SJSA1 (cell line): Measurements from ENCODE around the gene SPOCK3. TPM values are rescaled to one million over a fixed set of nuclear protein-coding genes. Genes with fewer than 3 reads are reported as not detected.
"Not testable (repeated sequence)": the region's sequence is repeated elsewhere in the genome, so short reads cannot be mapped to it uniquely, and the experiment has no call there.

Experiments used
- DNase-seq, 2 experiments: peaks; one replicate each; pipeline ENCODE4 v3.0.0-alpha.2; 2015 to 2020; ENCODE audit warnings: low spot score in 2 of 2, low read depth in 1 of 2
- H3K27ac ChIP-seq: fragments of 250-450 bp; sonication (Bioruptor Pico); 2 replicates; pipeline ENCODE4 v1.5.1; 2020; ENCODE audit warnings: mild to moderate bottlenecking, moderate library complexity
- H3K27me3 ChIP-seq: fragments of 250-450 bp; sonication (Bioruptor Pico); replicated peaks from 2 replicates; pipeline ENCODE4 v1.5.1; 2020; ENCODE audit warnings: mild to moderate bottlenecking, moderate library complexity
- H3K36me3 ChIP-seq: fragments of 250-450 bp; sonication (Bioruptor Pico); 2 replicates; pipeline ENCODE4 v1.5.1; 2020; ENCODE audit warnings: mild to moderate bottlenecking
- H3K4me1 ChIP-seq: fragments of 250-450 bp; sonication (Bioruptor Pico); replicated peaks from 2 replicates; pipeline ENCODE4 v1.6.1; 2021; ENCODE audit warnings: mild to moderate bottlenecking
- H3K4me3 ChIP-seq: fragments of 250-450 bp; sonication (Bioruptor Pico); 2 replicates; pipeline ENCODE4 v1.5.1; 2020; ENCODE audit warnings: mild to moderate bottlenecking
- H3K9me3 ChIP-seq: fragments of 250-450 bp; sonication (Bioruptor Pico); replicated peaks from 2 replicates; pipeline ENCODE4 v1.5.1; 2020; ENCODE audit warnings: mild to moderate bottlenecking
- total RNA-seq: library from RNA; depleted of rRNA; stranded (reverse); fragments of >200 nt; shearing (Covaris generic); gene quantifications from 2 replicates; pipeline ENCODE4 v1.2.3, GENCODE V29; 2014

The SPOCK3 gene
- total RNA-seq, 1 experiment from 2014 or later: not detected

DNA sequence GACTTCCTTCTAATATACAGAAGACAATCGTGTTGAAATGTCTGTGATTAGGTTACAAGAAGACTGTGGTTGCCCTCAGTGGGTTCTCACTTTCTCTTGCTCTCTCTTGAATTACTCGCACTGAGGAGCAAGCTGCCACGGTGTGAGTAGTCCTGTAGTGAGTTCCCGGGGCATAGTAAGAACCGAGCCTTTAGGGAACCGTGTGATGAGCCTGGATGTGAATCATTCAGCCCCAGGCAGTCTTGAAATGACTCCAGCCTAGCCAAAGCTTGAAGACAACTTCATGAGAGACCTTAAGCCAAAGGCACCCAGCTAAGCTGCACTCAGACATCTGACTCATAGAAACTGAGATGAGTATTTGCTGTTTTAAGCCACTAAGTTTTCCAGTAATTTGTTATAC is 292.7 kb downstream of the SPOCK3 start:
- no peak for DNase-seq
- H3K4me1 ChIP-seq: no peaks in the 10 kb centered on the region

DNA sequence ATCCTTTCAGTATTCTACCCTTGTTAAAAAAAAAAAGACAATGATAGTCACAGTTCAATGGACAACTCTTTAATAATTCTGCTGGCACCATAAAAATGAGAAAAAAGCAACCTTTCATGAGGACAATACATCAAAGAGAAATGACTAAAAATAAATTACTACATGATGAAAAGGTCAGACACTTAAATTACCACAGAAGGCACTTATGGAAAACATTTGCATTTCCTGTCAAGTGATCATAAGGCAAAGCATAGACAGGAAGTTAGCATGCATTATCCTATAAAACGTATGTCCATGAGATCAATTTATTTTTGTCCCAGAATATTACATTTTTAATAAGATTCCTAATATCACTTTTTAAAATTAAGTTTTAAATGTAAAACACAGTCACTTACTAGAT is 303.8 kb downstream of the SPOCK3 start:
- Histone ChIP-seq H3K27me3 (no peaks in the 10 kb centered on the region), H3K4me3 (no peak overlapping the region), H3K36me3 (no peaks in the 10 kb centered on the region), H3K27ac (no peak overlapping the region), H3K9me3 (no peaks in the 10 kb centered on the region), H3K4me1 (no peaks in the 10 kb centered on the region)
- no peak for DNase-seq

More for the DNA sequence above, 292.7 kb downstream of the SPOCK3 start:
- Histone ChIP-seq H3K27me3 (no peaks in the 10 kb centered on the region), H3K36me3 (no peaks in the 10 kb centered on the region), H3K27ac (no peak overlapping the region), H3K9me3 (no peaks in the 10 kb centered on the region), H3K4me3 (no peak overlapping the region)

DNA sequence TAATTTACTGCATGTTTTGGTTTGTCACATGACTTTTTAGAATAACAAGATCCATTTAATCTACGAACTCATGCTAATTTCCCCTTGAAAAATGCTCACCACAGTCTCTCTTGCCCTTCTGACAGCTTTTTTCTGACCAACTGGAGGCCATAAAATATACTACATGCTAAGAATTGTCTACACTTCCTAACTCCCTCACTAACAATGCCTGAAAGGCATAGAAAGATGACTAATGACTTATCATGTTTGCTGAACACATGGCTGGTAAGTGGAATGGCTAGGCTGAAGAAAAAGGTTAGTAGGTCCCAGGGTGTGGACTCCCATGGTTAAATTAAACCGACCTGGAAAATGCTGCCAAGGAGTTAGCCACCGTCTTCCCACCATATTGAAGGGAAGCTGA is 309.9 kb downstream of the SPOCK3 start:
- Histone ChIP-seq H3K9me3 (no peaks in the 10 kb centered on the region), H3K4me3 (no peak overlapping the region), H3K27me3 (no peaks in the 10 kb centered on the region), H3K4me1 (no peaks in the 10 kb centered on the region), H3K27ac (no peak overlapping the region), H3K36me3 (no peaks in the 10 kb centered on the region)
- no peak for DNase-seq

DNA sequence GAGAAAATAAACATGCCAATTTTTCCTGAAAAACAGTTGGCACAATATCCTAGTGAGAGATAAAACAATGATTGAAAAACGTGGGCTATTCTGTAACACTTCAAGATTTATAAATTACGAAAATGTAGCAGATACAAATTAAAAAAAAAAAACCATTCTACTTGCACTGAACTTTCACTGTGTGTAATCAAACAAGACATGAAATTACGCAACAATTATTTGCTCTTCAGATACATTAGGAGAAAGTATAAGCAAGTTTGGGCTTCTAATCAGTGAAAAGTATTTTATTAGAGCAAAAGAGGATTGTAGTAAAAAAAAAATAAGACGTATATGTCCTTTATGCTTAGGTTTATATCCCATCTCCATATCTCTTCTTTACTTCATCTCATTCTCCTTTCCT is 320.4 kb downstream of the SPOCK3 start:
- no peak overlapping the region for H3K27ac ChIP-seq
- H3K4me1 ChIP-seq: no peaks in the 10 kb centered on the region
- no peaks in the 10 kb centered on the region for H3K36me3 ChIP-seq
- no peak for DNase-seq
- no peaks in the 10 kb centered on the region for H3K9me3 ChIP-seq
- no peak overlapping the region for H3K4me3 ChIP-seq
- no peaks in the 10 kb centered on the region for H3K27me3 ChIP-seq

DNA sequence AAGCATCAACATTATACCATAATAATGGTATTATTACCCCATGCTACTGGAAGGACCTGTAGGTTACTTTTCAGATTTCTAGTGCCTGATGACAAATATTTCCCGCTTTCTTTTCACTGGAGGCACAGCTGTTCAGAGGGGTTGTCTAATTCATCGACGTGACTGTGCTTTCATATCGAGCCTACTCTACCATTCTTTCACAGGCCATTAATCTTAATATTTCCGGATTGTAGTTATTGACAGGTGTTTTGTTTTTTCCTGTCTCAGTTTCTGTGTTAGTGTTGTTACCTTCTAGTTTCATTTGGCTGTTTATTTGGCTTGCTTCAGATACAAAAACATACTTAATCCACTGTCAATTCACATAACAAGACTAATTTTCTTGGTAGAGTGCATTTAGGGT is 330.9 kb downstream of the SPOCK3 start:
- no peak overlapping the region for H3K4me3 ChIP-seq
- H3K27ac ChIP-seq: no peak overlapping the region
- no peak for DNase-seq
- H3K27me3 ChIP-seq: no peaks in the 10 kb centered on the region
- H3K9me3 ChIP-seq: no peaks in the 10 kb centered on the region
- H3K36me3 ChIP-seq: no peaks in the 10 kb centered on the region
- no peaks in the 10 kb centered on the region for H3K4me1 ChIP-seq

DNA sequence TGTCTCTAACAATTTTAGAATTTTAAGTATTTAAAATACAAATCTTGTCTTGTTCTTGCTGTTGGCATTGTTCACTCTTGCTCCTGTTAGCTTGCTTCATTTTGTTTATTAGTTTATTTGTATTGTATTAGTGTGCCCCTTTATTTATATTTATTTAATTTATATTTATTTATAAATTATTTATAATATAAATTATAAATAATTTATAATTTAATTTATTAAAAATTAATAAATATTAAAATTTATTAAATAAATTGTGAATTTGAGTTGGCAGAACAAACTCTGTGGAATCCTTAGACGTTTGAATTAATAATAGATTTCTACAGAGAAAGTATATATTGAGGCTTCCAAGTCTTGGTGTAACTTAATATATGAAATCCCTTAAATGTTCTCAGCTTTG is 331.4 kb downstream of the SPOCK3 start:
- no peaks in the 10 kb centered on the region for H3K9me3 ChIP-seq
- H3K27me3 ChIP-seq: no peaks in the 10 kb centered on the region
- no peaks in the 10 kb centered on the region for H3K36me3 ChIP-seq
- H3K4me3 ChIP-seq: no peak overlapping the region
- H3K4me1 ChIP-seq: no peaks in the 10 kb centered on the region
- DNase-seq: no peak
- H3K27ac ChIP-seq: no peak overlapping the region

DNA sequence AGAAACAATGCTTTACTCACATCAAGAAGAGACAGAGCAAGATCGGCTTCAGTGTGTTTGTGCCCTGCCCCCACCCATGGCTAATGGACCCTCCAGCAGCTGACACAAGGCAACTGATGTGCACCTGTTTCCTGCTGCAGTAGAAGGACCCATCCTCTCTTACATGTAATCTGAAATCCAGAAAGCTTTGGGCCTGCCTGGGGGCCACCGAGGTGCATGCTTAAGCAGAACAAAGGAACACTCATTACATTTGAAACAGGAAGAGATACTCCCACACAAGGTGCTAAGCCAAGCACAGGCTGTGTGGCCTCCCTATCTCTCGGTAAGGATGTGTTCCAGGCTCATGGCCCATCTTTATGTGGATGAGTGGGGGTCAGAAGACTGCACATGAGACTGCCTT is 338.0 kb downstream of the SPOCK3 start:
- Histone ChIP-seq H3K4me3 (no peak overlapping the region), H3K27me3 (no peaks in the 10 kb centered on the region), H3K27ac (no peak overlapping the region), H3K4me1 (no peaks in the 10 kb centered on the region), H3K9me3 (no peaks in the 10 kb centered on the region), H3K36me3 (no peaks in the 10 kb centered on the region)
- no peak for DNase-seq

DNA sequence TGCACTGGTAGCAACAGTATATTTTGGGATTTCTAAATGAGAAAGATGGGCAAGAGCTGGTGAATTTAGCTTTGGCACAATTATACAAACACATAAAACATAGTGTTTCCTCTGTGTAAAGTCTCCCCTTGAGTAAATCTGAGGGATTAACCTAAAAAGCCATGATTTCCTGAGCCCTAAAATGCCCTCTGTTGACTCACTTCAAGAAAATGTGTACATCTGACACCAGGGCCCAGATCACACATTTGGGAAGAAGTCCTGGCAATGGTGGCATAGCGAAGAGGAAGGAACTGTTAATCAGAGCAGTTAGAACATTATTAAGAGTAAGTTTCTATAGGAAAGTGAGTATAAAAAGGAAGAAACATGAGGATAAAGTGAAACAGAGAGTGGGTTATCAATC is 338.5 kb downstream of the SPOCK3 start:
- H3K4me3 ChIP-seq: no peak overlapping the region
- H3K27me3 ChIP-seq: no peaks in the 10 kb centered on the region
- no peaks in the 10 kb centered on the region for H3K36me3 ChIP-seq
- no peaks in the 10 kb centered on the region for H3K9me3 ChIP-seq
- no peaks in the 10 kb centered on the region for H3K4me1 ChIP-seq
- no peak for DNase-seq
- no peak overlapping the region for H3K27ac ChIP-seq

DNA sequence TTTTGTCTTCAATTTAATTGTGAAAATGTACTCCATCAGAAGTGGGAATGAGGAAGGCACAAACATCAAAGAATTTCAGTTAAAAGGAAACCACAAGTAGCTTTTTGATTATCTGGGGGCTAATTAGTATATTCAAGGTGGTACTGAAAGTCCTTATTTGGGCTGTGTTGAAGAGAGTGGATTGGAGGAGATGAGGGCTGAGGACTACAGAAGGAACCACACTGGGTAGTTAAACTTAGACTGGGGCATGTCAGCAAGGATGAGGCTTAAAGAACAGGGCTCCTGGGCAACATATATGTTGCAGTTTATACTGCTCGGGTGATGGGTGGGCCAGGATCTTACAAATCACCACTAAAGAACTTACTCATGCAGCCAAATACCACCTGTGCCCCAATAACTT is 346.8 kb downstream of the SPOCK3 start:
- H3K9me3 ChIP-seq: no peaks in the 10 kb centered on the region

DNA sequence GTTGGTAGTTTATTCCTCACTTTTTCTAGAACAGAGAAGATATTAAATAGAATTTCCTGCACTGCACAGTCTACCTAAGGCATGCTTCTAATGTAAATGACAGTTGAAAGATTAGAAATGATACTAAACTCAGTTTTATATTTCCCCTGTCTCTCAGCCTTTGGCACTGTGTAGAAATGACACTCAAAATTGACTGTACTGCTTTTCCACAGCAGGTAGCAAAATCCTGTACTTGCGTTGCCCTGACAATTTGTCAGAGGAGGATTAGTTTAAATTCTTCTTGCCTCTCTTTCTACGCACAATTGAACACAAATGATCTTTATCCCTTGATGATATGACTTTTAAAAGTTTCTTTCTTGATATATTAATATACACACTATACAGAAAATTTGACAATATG is 347.6 kb downstream of the SPOCK3 start:
- DNase-seq: no peak
- Histone ChIP-seq H3K9me3 (no peaks in the 10 kb centered on the region), H3K4me1 (no peaks in the 10 kb centered on the region), H3K36me3 (no peaks in the 10 kb centered on the region), H3K4me3 (no peak overlapping the region), H3K27ac (no peak overlapping the region), H3K27me3 (no peaks in the 10 kb centered on the region)

More for the DNA sequence above, 346.8 kb downstream of the SPOCK3 start:
- H3K36me3 ChIP-seq: no peaks in the 10 kb centered on the region
- no peak overlapping the region for H3K4me3 ChIP-seq
- DNase-seq: no peak
- H3K27ac ChIP-seq: no peak overlapping the region
- no peaks in the 10 kb centered on the region for H3K4me1 ChIP-seq
- H3K27me3 ChIP-seq: no peaks in the 10 kb centered on the region

DNA sequence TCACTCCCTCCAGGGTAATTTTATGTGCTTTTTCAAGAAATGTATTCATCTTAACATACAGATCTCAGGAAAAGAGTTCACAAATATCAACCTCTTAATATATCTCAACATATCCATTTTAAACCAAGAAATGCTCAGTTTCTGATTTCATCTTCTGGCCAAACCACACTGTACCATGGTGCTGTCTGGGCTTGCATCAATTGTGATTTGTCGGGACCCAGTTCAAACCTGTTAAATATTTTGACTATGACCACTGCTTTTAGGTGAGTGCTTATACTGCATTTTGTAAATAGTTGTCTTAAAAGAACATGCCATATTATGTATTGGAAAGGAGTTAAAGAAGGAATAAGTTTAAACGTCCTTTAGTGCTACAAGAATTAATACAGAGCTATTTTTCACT is 352.1 kb downstream of the SPOCK3 start:
- Histone ChIP-seq H3K27me3 (no peaks in the 10 kb centered on the region), H3K9me3 (no peaks in the 10 kb centered on the region), H3K36me3 (no peaks in the 10 kb centered on the region), H3K27ac (no peak overlapping the region), H3K4me3 (no peak overlapping the region), H3K4me1 (no peaks in the 10 kb centered on the region)
- DNase-seq: no peak

DNA sequence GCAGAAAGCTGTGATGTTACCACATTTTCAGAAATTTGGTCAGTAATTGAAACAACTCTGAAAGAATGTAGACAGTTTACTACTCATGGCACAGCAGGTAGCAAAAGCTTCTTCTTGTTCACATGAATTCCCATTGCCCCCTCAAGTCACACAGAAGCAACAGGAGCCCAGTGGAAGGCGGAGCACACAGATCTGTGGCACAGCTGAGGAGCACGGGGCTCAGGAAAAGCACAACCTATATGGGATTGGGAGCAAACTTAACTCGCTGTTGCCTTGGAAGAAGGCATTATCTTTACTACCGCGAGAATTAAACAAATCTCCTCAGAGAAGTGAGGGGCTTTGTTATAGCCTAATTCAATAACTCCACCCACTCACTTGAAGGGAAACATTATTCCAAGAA is 358.5 kb downstream of the SPOCK3 start:
- Histone ChIP-seq H3K4me3 (no peak overlapping the region), H3K36me3 (no peaks in the 10 kb centered on the region), H3K27me3 (no peaks in the 10 kb centered on the region), H3K27ac (no peak overlapping the region), H3K9me3 (no peaks in the 10 kb centered on the region), H3K4me1 (no peaks in the 10 kb centered on the region)
- no peak for DNase-seq

DNA sequence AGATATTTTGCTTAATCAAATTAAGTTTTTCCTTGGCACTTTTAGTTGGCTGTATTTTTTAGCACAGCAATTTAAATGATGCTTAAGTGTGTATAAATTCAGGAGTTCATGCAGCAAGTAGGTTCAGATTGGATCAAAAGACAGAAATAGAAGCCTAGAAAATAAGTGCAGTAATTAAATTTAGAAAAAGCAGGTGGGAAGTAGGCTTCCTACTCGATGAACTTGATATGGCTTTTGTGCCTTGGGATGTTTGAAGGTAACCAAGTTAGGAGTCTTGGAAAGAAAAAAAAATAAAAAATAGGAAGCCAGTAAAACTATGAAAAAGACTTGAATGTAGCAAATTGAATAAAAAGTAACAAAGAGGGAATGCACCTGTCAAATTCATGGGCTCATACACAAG is 372.3 kb downstream of the SPOCK3 start:
- H3K4me3 ChIP-seq: no peak overlapping the region
- no peaks in the 10 kb centered on the region for H3K9me3 ChIP-seq
- no peak for DNase-seq
- no peaks in the 10 kb centered on the region for H3K36me3 ChIP-seq
- no peaks in the 10 kb centered on the region for H3K27me3 ChIP-seq
- H3K27ac ChIP-seq: no peak overlapping the region
- no peaks in the 10 kb centered on the region for H3K4me1 ChIP-seq

DNA sequence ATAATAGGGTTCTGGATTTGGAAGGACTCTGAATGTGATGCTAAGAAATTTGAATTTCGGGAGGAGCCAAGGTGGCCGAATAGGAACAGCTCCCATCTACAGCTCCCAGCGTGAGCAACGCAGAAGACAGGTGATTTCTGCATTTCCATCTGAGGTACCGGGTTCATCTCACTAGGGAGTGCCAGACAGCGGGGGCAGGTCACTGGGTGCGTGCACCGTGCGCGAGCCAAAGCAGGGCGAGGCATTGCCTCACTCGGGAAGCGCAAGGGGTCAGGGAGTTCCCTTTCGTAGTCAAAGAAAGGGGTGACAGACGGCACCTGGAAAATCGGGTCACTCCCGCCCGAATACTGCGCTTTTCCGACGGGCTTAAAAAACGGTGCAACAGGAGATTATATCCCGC is 383.9 kb downstream of the SPOCK3 start:
- not testable (repeated sequence) for H3K27ac ChIP-seq, H3K36me3 ChIP-seq, H3K4me3 ChIP-seq, H3K4me1 ChIP-seq, DNase-seq, H3K9me3 ChIP-seq, H3K27me3 ChIP-seq

DNA sequence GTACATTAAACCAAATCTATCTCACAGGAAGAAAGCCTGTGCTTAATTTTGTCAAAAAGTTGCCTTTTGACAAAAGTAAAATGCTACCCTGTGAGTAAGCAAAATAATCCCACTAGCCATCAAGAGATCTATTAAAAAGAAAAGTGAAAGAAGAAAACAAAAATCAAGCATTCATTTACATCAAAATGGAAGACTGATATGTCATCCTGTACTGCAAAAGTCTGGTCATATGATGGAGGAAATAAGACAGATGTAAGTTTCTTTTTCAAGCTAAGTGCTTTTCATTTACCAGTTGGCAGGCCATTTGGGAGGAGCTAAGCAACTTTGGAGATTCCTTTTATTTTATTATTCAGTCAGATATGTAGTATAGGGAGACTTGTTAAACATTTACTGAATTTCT is 387.4 kb downstream of the SPOCK3 start:
- Histone ChIP-seq H3K4me3 (no peak overlapping the region), H3K27ac (no peak overlapping the region), H3K9me3 (no peaks in the 10 kb centered on the region), H3K36me3 (no peaks in the 10 kb centered on the region), H3K4me1 (no peaks in the 10 kb centered on the region), H3K27me3 (no peaks in the 10 kb centered on the region)
- no peak for DNase-seq
